Esophagus muscularis mucosa (tissue), 4 donors: Measurements from ENCODE around the gene NAV2.

Experiments used
- CTCF ChIP-seq, 3 experiments: fragments of 200-600 bp in 2 of 3; fragments of 450-650 bp in 1 of 3; sonication (generic) in 2 of 3; IDR thresholded peaks; one replicate each; pipeline ENCODE4 v1.5.1; 2017 to 2019; ENCODE audit warnings: antibody characterized with exemption in 3 of 3, mild to moderate bottlenecking in 2 of 3, moderate library complexity in 1 of 3
- EP300 ChIP-seq: sonication (generic); formaldehyde crosslinking; IDR thresholded peaks from one replicate; pipeline ENCODE4 v1.6.1; 2017; ENCODE audit warnings: antibody characterized with exemption
- POLR2A ChIP-seq: fragments of 450-650 bp; IDR thresholded peaks from one replicate; pipeline ENCODE4 v1.6.1; 2017; ENCODE audit warnings: antibody characterized with exemption, moderate library complexity, mild to moderate bottlenecking, low read depth
- POLR2AphosphoS5 ChIP-seq, 2 donors: sonication (generic); formaldehyde crosslinking; IDR thresholded peaks; one replicate each; pipeline ENCODE4 v1.6.1; 2017; ENCODE audit warnings: antibody characterized with exemption in 2 of 2

GRCh38 chr11:19753451-19754106 is 40.9 kb downstream of the NAV2 start:
- TF ChIP-seq POLR2AphosphoS5 (IDR thresholded peaks at IDR 0.05), result no peak
- TF ChIP-seq EP300, result no peak
- no peak for TF ChIP-seq CTCF (IDR thresholded peaks at IDR 0.05)
- TF ChIP-seq POLR2A, result no peak
